HCEC 1CT (cell line): ENCODE data around the gene STIMATE.

Experiments used
- DNase-seq: peaks from one replicate; pipeline ENCODE4 v3.0.0-alpha.2; 2017

Gene STIMATE

GRCh38 chr3:52860424-52860768 is 37.0 kb downstream of the STIMATE start:
- DNase-seq: no peak

- DNase-seq: no peak
Measured at GRCh38 chr3:52859686-52860423, 37.5 kb downstream of the STIMATE start.

GRCh38 chr3:52857864-52858263 is 39.5 kb downstream of the STIMATE start:
- DNase-seq: no peak

- DNase-seq: no peak
Measured at GRCh38 chr3:52857133-52857532, 40.2 kb downstream of the STIMATE start.

GRCh38 chr3:52856666-52857065 is 40.7 kb downstream of the STIMATE start:
- DNase-seq: no peak

GRCh38 chr3:52854013-52854412 is 43.3 kb downstream of the STIMATE start:
- no peak for DNase-seq

- no peak for DNase-seq
Measured at GRCh38 chr3:52852419-52852818, 44.9 kb downstream of the STIMATE start.

GRCh38 chr3:52851348-52851747 is 46.0 kb downstream of the STIMATE start:
- DNase-seq: peak; percentile 32

- no peak for DNase-seq
Measured at GRCh38 chr3:52849656-52850055, 47.7 kb downstream of the STIMATE start.

GRCh38 chr3:52848617-52849016 is 48.7 kb downstream of the STIMATE start:
- DNase-seq: peak; percentile 17

GRCh38 chr3:52847726-52848125 is 49.6 kb downstream of the STIMATE start:
- no peak for DNase-seq

GRCh38 chr3:52847241-52847640 is 50.1 kb downstream of the STIMATE start:
- no peak for DNase-seq

- no peak for DNase-seq
Measured at GRCh38 chr3:52846432-52846965, 50.8 kb downstream of the STIMATE start.

GRCh38 chr3:52845691-52846431 is 51.5 kb downstream of the STIMATE start:
- no peak for DNase-seq

GRCh38 chr3:52845157-52845556 is 52.2 kb downstream of the STIMATE start:
- no peak for DNase-seq

GRCh38 chr3:52844290-52844975 is 52.9 kb downstream of the STIMATE start:
- no peak for DNase-seq

GRCh38 chr3:52843881-52844280 is 53.5 kb downstream of the STIMATE start:
- no peak for DNase-seq

- DNase-seq: no peak
Measured at GRCh38 chr3:52843108-52843865, 54.1 kb downstream of the STIMATE start.

GRCh38 chr3:52842424-52842823 is 54.9 kb downstream of the STIMATE start:
- no peak for DNase-seq

- no peak for DNase-seq
Measured at GRCh38 chr3:52841981-52842340, 55.4 kb downstream of the STIMATE start.

GRCh38 chr3:52841211-52841980 is 56.0 kb downstream of the STIMATE start:
- DNase-seq: no peak

GRCh38 chr3:52839892-52840545 is 57.3 kb downstream of the STIMATE start:
- DNase-seq: no peak
